Stimulated activated naive B cell treated with anti-CD40 and anti-IgM and Interleukin-4, amounts not matched to agents 10 μg/mL and 1 μg/mL and 100 μg/mL, for 72 hours (primary cell): ENCODE data around the gene REPS2.

ENCODE experiments used
- ATAC-seq, 2 donors: fragments of 150-1000 bp; cut with Tn5 transposase; replicated peaks; 2 replicates each; pipeline ENCODE4 v1.10.0; 2021; ENCODE audit warnings: moderate library complexity in 1 of 2
- DNase-seq: peaks from one replicate; pipeline ENCODE4 v3.0.0; 2021
- H3K27ac Mint-ChIP-seq: one replicate; pipeline ENCODE4 v1.8.0; 2022; ENCODE audit warnings: mild to moderate bottlenecking, mixed read lengths
- H3K27me3 Mint-ChIP-seq, 2 donors: one replicate each; pipeline ENCODE4 v1.8.0; 2022; ENCODE audit warnings: mixed read lengths in 2 of 2
- H3K36me3 Mint-ChIP-seq, 2 donors: one replicate each; pipeline ENCODE4 v1.8.0; 2022; ENCODE audit warnings: mixed read lengths in 2 of 2, mild to moderate bottlenecking in 1 of 2
- H3K4me1 Mint-ChIP-seq, 2 donors: one replicate each; pipeline ENCODE4 v1.8.0; 2022; ENCODE audit warnings: mixed read lengths in 2 of 2, mild to moderate bottlenecking in 1 of 2
- H3K4me3 Mint-ChIP-seq, 2 donors: one replicate each; pipeline ENCODE4 v1.8.0; 2022; ENCODE audit warnings: mild to moderate bottlenecking in 2 of 2, mixed read lengths in 2 of 2, moderate library complexity in 1 of 2
- H3K9me3 Mint-ChIP-seq, 2 donors: one replicate each; pipeline ENCODE4 v1.8.0; 2022; ENCODE audit warnings: mixed read lengths in 2 of 2, mild to moderate bottlenecking in 1 of 2

Gene REPS2

GRCh38 chrX:17170973-17171372, 224.5 kb downstream of the REPS2 start:
- no peaks in the 10 kb centered on the region for H3K27me3 Mint-ChIP-seq
- no peak for ATAC-seq
- no peak for DNase-seq
- no peak overlapping the region for H3K27ac Mint-ChIP-seq
- H3K4me1 Mint-ChIP-seq: no peaks in the 10 kb centered on the region
- peaks cover 0 to 1% of the 10 kb centered on the region in 2 donors for H3K9me3 Mint-ChIP-seq
- H3K36me3 Mint-ChIP-seq: no peaks in the 10 kb centered on the region
- no peak overlapping the region for H3K4me3 Mint-ChIP-seq

GRCh38 chrX:17174671-17175070, 228.2 kb downstream of the REPS2 start:
- H3K9me3 Mint-ChIP-seq: peaks cover 0 to 1% of the 10 kb centered on the region in 2 donors
- H3K36me3 Mint-ChIP-seq: no peaks in the 10 kb centered on the region
- peaks cover 0 to 4% of the 10 kb centered on the region in 2 donors for H3K27me3 Mint-ChIP-seq
- no peaks in the 10 kb centered on the region for H3K4me1 Mint-ChIP-seq
- ATAC-seq (no peak), DNase-seq (no peak)
- H3K4me3 Mint-ChIP-seq: no peak overlapping the region
- no peak overlapping the region for H3K27ac Mint-ChIP-seq

GRCh38 chrX:17182317-17182716, 235.9 kb downstream of the REPS2 start:
- H3K36me3 Mint-ChIP-seq: no peaks in the 10 kb centered on the region
- ATAC-seq: no peak
- H3K27ac Mint-ChIP-seq: no peak overlapping the region
- H3K4me3 Mint-ChIP-seq: no peak overlapping the region
- no peaks in the 10 kb centered on the region for H3K9me3 Mint-ChIP-seq
- H3K4me1 Mint-ChIP-seq: no peaks in the 10 kb centered on the region
- no peak for DNase-seq
- peaks cover 0 to 4% of the 10 kb centered on the region in 2 donors for H3K27me3 Mint-ChIP-seq

GRCh38 chrX:17183566-17183965, 237.1 kb downstream of the REPS2 start:
- Mint-ChIP-seq H3K27me3 (no peaks in the 10 kb centered on the region), H3K9me3 (no peaks in the 10 kb centered on the region), H3K4me1 (no peaks in the 10 kb centered on the region), H3K27ac (no peak overlapping the region), H3K36me3 (no peaks in the 10 kb centered on the region), H3K4me3 (no peak overlapping the region)
- DNase-seq (no peak), ATAC-seq (no peak)

GRCh38 chrX:17185431-17185830, 239.0 kb downstream of the REPS2 start:
- Mint-ChIP-seq H3K4me1 (no peaks in the 10 kb centered on the region), H3K9me3 (peaks cover 4 to 8% of the 10 kb centered on the region in 2 donors)
- DNase-seq: no peak

GRCh38 chrX:17187136-17187756, 240.8 kb downstream of the REPS2 start:
- ATAC-seq (no peak), DNase-seq (no peak)
- H3K27ac Mint-ChIP-seq: no peak overlapping the region
- peaks cover 4 to 8% of the 10 kb centered on the region in 2 donors for H3K9me3 Mint-ChIP-seq
- no peaks in the 10 kb centered on the region for H3K36me3 Mint-ChIP-seq
- H3K4me3 Mint-ChIP-seq: no peak overlapping the region
- H3K27me3 Mint-ChIP-seq: peaks cover 5 to 6% of the 10 kb centered on the region in 2 donors
- H3K4me1 Mint-ChIP-seq: no peaks in the 10 kb centered on the region

More at GRCh38 chrX:17185431-17185830, 239.0 kb downstream of the REPS2 start:
- Mint-ChIP-seq H3K36me3 (no peaks in the 10 kb centered on the region), H3K4me3 (no peak overlapping the region), H3K27ac (no peak overlapping the region), H3K27me3 (peaks cover 5 to 6% of the 10 kb centered on the region in 2 donors)
- ATAC-seq: no peak

GRCh38 chrX:17192106-17192505, 245.6 kb downstream of the REPS2 start:
- no peak overlapping the region for H3K4me3 Mint-ChIP-seq
- peaks cover 6 to 9% of the 10 kb centered on the region in 2 donors for H3K27me3 Mint-ChIP-seq
- DNase-seq (no peak), ATAC-seq (no peak)
- peaks cover 4 to 8% of the 10 kb centered on the region in 2 donors for H3K9me3 Mint-ChIP-seq
- H3K27ac Mint-ChIP-seq: no peak overlapping the region
- H3K36me3 Mint-ChIP-seq: no peaks in the 10 kb centered on the region
- no peaks in the 10 kb centered on the region for H3K4me1 Mint-ChIP-seq
